K562 (cell line): ENCODE measurements around the gene PITPNB. TPM values are rescaled to one million over a fixed set of nuclear protein-coding genes. Genes with fewer than 3 reads are reported as not detected.

Source experiments
- ATAC-seq: fragments of 200-7000 bp; cut with Tn5 transposase; 3 replicates; pipeline ENCODE4 v1.9.1; 2020; ENCODE audit warnings: moderate library complexity
- BruUV-seq: library from RNA; stranded (reverse); fragments of 400-500 nt; replicated peaks from 2 replicates; lab custom pipeline; 2021; lab: Mats Ljungman, UMichigan
- CTCF ChIA-PET: fragments of 300-600 bp; formaldehyde crosslinking; extraction: SDS; loops from one replicate; lab custom pipeline; 2021; ENCODE audit warnings: low intra/inter-chr PET ratio; lab: Yijun Ruan, JAX
- POLR2A ChIA-PET: fragments of 300-600, 350-650 bp; sonication (Branson Sonifier 250); formaldehyde crosslinking; extraction: SDS; loops from one replicate; lab custom pipeline; 2021; ENCODE audit warnings: antibody characterized with exemption, inconsistent platforms; lab: Yijun Ruan, JAX
- DNase-seq, 4 experiments: peaks; one replicate each; pipeline versions ENCODE4 v3.0.0 to v3.0.0-alpha.2; 2011 to 2018; ENCODE audit warnings: low spot score in 3 of 4, mixed read lengths in 3 of 4; ENCODE audit errors: extremely low read depth in 1 of 4
- FAIRE-seq: peaks from 2 replicates; lab custom pipeline; 2011; peaks lifted over from hg19 to GRCh38; lab: Jason Lieb, UNC
- H2AFZ ChIP-seq: 2 replicates; pipeline ENCODE4 v1.6.0; 2011; ENCODE audit warnings: low read depth, low read length, control low read depth, inconsistent platforms
- H3K27ac ChIP-seq: fragments of 200-600 bp; 3 replicates; pipeline ENCODE4 v1.8.0; 2011; ENCODE audit warnings: low read depth, mild to moderate bottlenecking, control low read depth, inconsistent platforms, low read length, moderate library complexity, mixed read lengths; ENCODE audit errors: extremely low read depth
- H3K27me3 ChIP-seq, 2 experiments: fragments of 300-600 bp in 1 of 2; 2 replicates in 1 of 2; 3 replicates in 1 of 2; pipeline versions ENCODE4 v1.6.0 to v1.8.0; 2011; ENCODE audit warnings: inconsistent platforms in 2 of 2, low read length in 2 of 2, mild to moderate bottlenecking in 1 of 2, mixed read lengths in 1 of 2, moderate library complexity in 1 of 2; ENCODE audit not compliant: control insufficient read depth in 2 of 2, insufficient read depth in 2 of 2
- H3K36me3 ChIP-seq: fragments of 300-600 bp; 3 replicates; pipeline ENCODE4 v1.8.0; 2011; ENCODE audit warnings: mild to moderate bottlenecking, low read length, inconsistent platforms; ENCODE audit not compliant: control insufficient read depth, insufficient read depth
- H3K4me1 ChIP-seq, 2 experiments: fragments of 200-600 bp in 1 of 2; replicated peaks in 1 of 2; 2 replicates in 1 of 2; 3 replicates in 1 of 2; pipeline versions ENCODE4 v1.5.1 to v1.8.0; 2011; ENCODE audit warnings: inconsistent platforms in 2 of 2, low read length in 2 of 2, mild to moderate bottlenecking in 1 of 2, mixed read lengths in 1 of 2, moderate library complexity in 1 of 2; ENCODE audit not compliant: control insufficient read depth in 2 of 2, insufficient read depth in 2 of 2
- H3K4me2 ChIP-seq: 2 replicates; pipeline ENCODE4 v1.6.1; 2011; ENCODE audit warnings: low read length, control low read depth, inconsistent platforms, mixed read lengths; ENCODE audit not compliant: insufficient read depth
- H3K4me3 ChIP-seq: fragments of 200-600 bp; sonication (generic), shearing (Covaris generic); 2 replicates; pipeline ENCODE4 v1.5.1; 2016; ENCODE audit warnings: control low read depth, inconsistent platforms
- H3K79me2 ChIP-seq: fragments of 200-600 bp; 3 replicates; pipeline ENCODE4 v1.8.0; 2011; ENCODE audit warnings: low read length, inconsistent platforms; ENCODE audit not compliant: control insufficient read depth, insufficient read depth
- H3K9ac ChIP-seq, 2 experiments: 2 replicates each; pipeline versions ENCODE4 v1.6.0 to v1.6.1; 2011; ENCODE audit warnings: low read depth in 2 of 2, low read length in 2 of 2, control low read depth in 1 of 2, inconsistent platforms in 1 of 2, mild to moderate bottlenecking in 1 of 2, mixed read lengths in 1 of 2; ENCODE audit not compliant: insufficient read depth in 1 of 2
- H3K9me1 ChIP-seq: one replicate; pipeline ENCODE4 v1.6.0; 2011; ENCODE audit warnings: inconsistent platforms, mild to moderate bottlenecking, low read length, moderate library complexity; ENCODE audit not compliant: control insufficient read depth, insufficient read depth
- H3K9me3 ChIP-seq: replicated peaks from 2 replicates; pipeline ENCODE4 v1.5.1; 2011; ENCODE audit warnings: low read depth, low read length, inconsistent platforms; ENCODE audit not compliant: control insufficient read depth, insufficient read depth
- H4K20me1 ChIP-seq: replicated peaks from 2 replicates; pipeline ENCODE4 v1.6.1; 2011; ENCODE audit warnings: low read length, inconsistent platforms, mixed read lengths; ENCODE audit not compliant: control insufficient read depth, insufficient read depth
- CBX8 ChIP-seq: fragments of 200-600 bp; sonication (generic); IDR thresholded peaks from 2 replicates; pipeline ENCODE4 v1.6.1; 2012; ENCODE audit warnings: borderline replicate concordance, mixed run types, low read depth, mild to moderate bottlenecking, moderate library complexity, mixed read lengths, low read length, control low read depth, inconsistent platforms; ENCODE audit not compliant: poor library complexity, severe bottlenecking; ENCODE audit errors: extremely low read depth
- ETS1 ChIP-seq: conservative IDR thresholded peaks from 2 replicates; pipeline ENCODE4 v1.6.1; 2011; ENCODE audit warnings: low read depth, mild to moderate bottlenecking, low read length; ENCODE audit not compliant: control insufficient read depth
- MEIS2 ChIP-seq: fragments of 450-650 bp; IDR thresholded peaks from 2 replicates; pipeline ENCODE4 v1.6.1; 2014; ENCODE audit warnings: mild to moderate bottlenecking; ENCODE audit not compliant: partially characterized antibody
- PCBP1 ChIP-seq: fragments of 200-400 bp; formaldehyde crosslinking; IDR thresholded peaks from 2 replicates; pipeline ENCODE4 v1.6.1; 2018; ENCODE audit warnings: mild to moderate bottlenecking, low read depth, low read length; ENCODE audit not compliant: poor library complexity, severe bottlenecking
- PHTF2 ChIP-seq: fragments of 250-450 bp; sonication (Bioruptor Pico); IDR thresholded peaks from 2 replicates; pipeline ENCODE4 v1.5.0; 2021; ENCODE audit warnings: mild to moderate bottlenecking
- PRDM10 ChIP-seq: fragments of 450-650 bp; IDR thresholded peaks from 2 replicates; pipeline ENCODE4 v1.6.1; 2018; ENCODE audit not compliant: partially characterized antibody
- WGBS: fragments of 100-300 bp; shearing (Covaris generic); methylation state at CpG from one replicate; pipeline ENCODE4 v1.1.6; 2016; ENCODE audit warnings: low coverage, mixed read lengths; ENCODE audit not compliant: insufficient coverage; ENCODE audit errors: missing lambda C conversion rate; 5-methylcytosine and 5-hydroxymethylcytosine counted together
- in situ Hi-C: fragments of 300-500 bp; cut with MboI; formaldehyde crosslinking; loops from 4 replicates; pipeline ENCODE4 v1.15.0; 2018; ENCODE audit warnings: inconsistent platforms, mixed read lengths
- intact Hi-C: fragments of 100-400 bp; cut with micrococcal nuclease; formaldehyde crosslinking; loops from 2 replicates; pipeline ENCODE4 v1.14.2; 2022
- polyA plus RNA-seq, 8 experiments: library from polyadenylated mRNA; depleted of rRNA in 4 of 8; stranded (reverse) in 5 of 8; unstranded in 3 of 8; fragments of >200 nt; fragmentation: Nextera tagmentation in 2 of 8; fragmentation: Illumina TruSeq in 1 of 8; extraction: Ambion mirVana in 2 of 8; extraction: Trizol in 1 of 8; gene quantifications; 2 replicates each; pipeline versions ENCODE4 v1.2.1 to v1.2.3, GENCODE V29; 2011 to 2014; ENCODE audit warnings: inconsistent platforms in 1 of 8, missing spikeins in 1 of 8
- total RNA-seq, 7 experiments: library from RNA; depleted of rRNA in 6 of 7; stranded (reverse); fragments of >200 nt in 6 of 7; fragmentation: Illumina TruSeq in 2 of 7; extraction: Trizol in 2 of 7; gene quantifications; 2 replicates each; pipeline versions ENCODE4 v1.2.1 to v1.2.3, GENCODE V29; 2011 to 2021; ENCODE audit warnings: low replicate concordance in 1 of 7

PITPNB gene
- total and polyA plus RNA-seq, 9 of the 15 experiments (the other 6 are each of a cell fraction or from before 2014, with no cell fraction given) = 13.1 to 52.4 (median 34.7) TPM

- TF ChIP-seq PRDM10 (no peak), MEIS2 (peak; percentile 3)
Measured at GRCh38 chr22:27829620-27830019, 89.4 kb downstream of the PITPNB start (continued).

- intact Hi-C loops (no loop called here), in situ Hi-C loops (no loop called here)
- Histone ChIP-seq H3K4me3 (no peak overlapping the region), H3K9me3 (no peaks in the 10 kb centered on the region), H3K9me1 (no peaks in the 10 kb centered on the region), H4K20me1 (no peaks in the 10 kb centered on the region), H3K9ac (no peak overlapping the region), H2AFZ (no peak overlapping the region), H3K4me1 (peaks cover 0 to 4% of the 10 kb centered on the region in 2 experiments; a peak in 2 of 5 replicates), H3K79me2 (no peaks in the 10 kb centered on the region), H3K36me3 (no peaks in the 10 kb centered on the region), H3K27ac (no peak overlapping the region), H3K27me3 (no peaks in the 10 kb centered on the region; a peak in 1 of 5 replicates), H3K4me2 (no peak overlapping the region)
- no peak for DNase-seq
- FAIRE-seq = no peak
- BruUV-seq = no TSS peak
- POLR2A ChIA-PET = interaction anchor here (0.6 kb wide), 1 partner anchor 1439 kb away, joined by 4 read pairs; no protein-coding TSS in a partner anchor
- 42% methylated on average over 19 of the region's 23 CpGs for WGBS
- no peak for ATAC-seq
- CTCF ChIA-PET = no interaction called here
- no peak for TF ChIP-seq PHTF2 (CRISPR knock-in tag)
- TF ChIP-seq PCBP1 = no peak
- TF ChIP-seq ETS1 = no peak
- TF ChIP-seq CBX8 = no peak
Measured at GRCh38 chr22:27827604-27828587, 91.2 kb downstream of the PITPNB start.
